Stimulated activated CD4-positive, alpha-beta T cell treated with anti-CD3 and anti-CD28 coated beads, TNF-alpha, amount 100 ng/mL, for 48 hours (primary cell): ENCODE measurements around the gene SLC1A4.
"Not testable (repeated sequence)": the region's sequence is repeated elsewhere in the genome, so short reads cannot be mapped to it uniquely, and the experiment has no call there.

ENCODE experiments used
- DNase-seq, 3 donors: peaks; one replicate each; pipeline ENCODE4 v3.0.0-alpha.2; 2020; ENCODE audit warnings: low read depth in 3 of 3

SLC1A4 gene

GRCh38 chr2:65026154-65026553 lies 37.0 kb downstream of the SLC1A4 start:
- DNase-seq, result no peak

- DNase-seq, result no peak
Measured at GRCh38 chr2:65026704-65027464, 37.7 kb downstream of the SLC1A4 start.

- no peak for DNase-seq
Measured at GRCh38 chr2:65027616-65028244, 38.5 kb downstream of the SLC1A4 start.

GRCh38 chr2:65030476-65031332 lies 41.5 kb downstream of the SLC1A4 start:
- no peak for DNase-seq

GRCh38 chr2:65031341-65032018 lies 42.3 kb downstream of the SLC1A4 start:
- DNase-seq, result no peak

GRCh38 chr2:65032019-65032975 lies 43.1 kb downstream of the SLC1A4 start:
- no peak for DNase-seq

GRCh38 chr2:65033178-65033577 lies 44.0 kb downstream of the SLC1A4 start:
- DNase-seq, result no peak

GRCh38 chr2:65033667-65034066 lies 44.5 kb downstream of the SLC1A4 start:
- not testable (repeated sequence) for DNase-seq

GRCh38 chr2:65035351-65035943 lies 46.2 kb downstream of the SLC1A4 start:
- no peak for DNase-seq

- no peak for DNase-seq
Measured at GRCh38 chr2:65037178-65037577, 48.0 kb downstream of the SLC1A4 start.

GRCh38 chr2:65039640-65040039 lies 50.4 kb downstream of the SLC1A4 start:
- no peak for DNase-seq

- DNase-seq, result peak; percentile 58 to 64 (median 63)
Measured at GRCh38 chr2:65040400-65041261, 51.4 kb downstream of the SLC1A4 start.

GRCh38 chr2:65043001-65043400 lies 53.8 kb downstream of the SLC1A4 start:
- DNase-seq, result no peak

GRCh38 chr2:65044097-65044735 lies 55.0 kb downstream of the SLC1A4 start:
- no peak for DNase-seq

- no peak for DNase-seq
Measured at GRCh38 chr2:65045651-65046050, 56.5 kb downstream of the SLC1A4 start.

- no peak for DNase-seq
Measured at GRCh38 chr2:65046633-65047407, 57.6 kb downstream of the SLC1A4 start.

GRCh38 chr2:65049010-65049639 lies 59.9 kb downstream of the SLC1A4 start:
- no peak for DNase-seq

- DNase-seq, result no peak
Measured at GRCh38 chr2:65050931-65051330, 61.7 kb downstream of the SLC1A4 start.
